ENCODE results near the gene MMD.
A peak's percentile ranks its signal among the peaks of the same experiment; 100 is the strongest.
"Not testable (repeated sequence)": the region's sequence is repeated elsewhere in the genome, so short reads cannot be mapped to it uniquely, and the experiment has no call there.

The MMD gene

DNA sequence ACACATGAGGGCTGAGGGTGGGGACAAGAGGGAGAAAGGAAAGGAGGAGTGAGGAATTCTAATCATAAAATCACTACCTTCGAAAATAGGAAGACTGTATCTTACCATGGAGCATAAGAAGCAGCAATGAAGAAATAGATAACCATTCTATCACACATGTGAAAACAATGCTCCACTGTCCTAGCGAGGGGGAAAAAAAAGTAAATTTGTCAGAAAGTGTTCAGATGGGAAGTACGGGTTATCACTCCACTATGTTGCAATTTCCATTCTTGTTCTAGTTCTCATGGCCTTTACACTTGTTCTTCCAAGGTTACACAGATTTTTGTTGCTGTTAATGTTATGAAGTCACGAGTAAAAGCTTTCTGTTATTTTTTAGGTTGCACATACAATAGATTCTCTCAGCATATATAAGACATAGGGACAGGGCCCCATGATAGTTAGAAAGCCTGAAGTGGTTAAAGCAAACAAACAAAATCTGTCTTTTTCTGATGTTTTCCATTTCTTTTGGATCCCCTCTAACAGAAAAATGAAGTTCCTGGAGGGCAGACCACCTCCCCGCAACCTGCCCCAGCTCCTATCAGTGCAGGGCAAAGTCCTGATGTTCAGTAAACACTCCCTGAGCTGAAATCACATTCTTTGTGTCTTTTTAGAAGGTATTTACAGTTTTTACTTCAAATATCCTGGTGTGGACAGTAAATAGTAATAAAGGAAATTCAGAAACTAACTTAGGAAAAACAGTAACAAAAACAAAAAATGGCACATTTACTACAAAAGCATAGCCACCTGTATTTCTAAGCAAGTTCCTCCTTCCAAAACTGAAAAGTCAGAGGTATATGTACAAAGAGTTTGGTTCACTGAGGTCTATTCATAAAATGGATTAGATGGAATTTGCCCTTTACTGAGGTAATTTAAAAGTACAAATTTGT, 13.7 kb downstream of the MMD start:
- intact Hi-C loops (cut with DNase I) = no loop called here
- DNase-seq = no peak

DNA sequence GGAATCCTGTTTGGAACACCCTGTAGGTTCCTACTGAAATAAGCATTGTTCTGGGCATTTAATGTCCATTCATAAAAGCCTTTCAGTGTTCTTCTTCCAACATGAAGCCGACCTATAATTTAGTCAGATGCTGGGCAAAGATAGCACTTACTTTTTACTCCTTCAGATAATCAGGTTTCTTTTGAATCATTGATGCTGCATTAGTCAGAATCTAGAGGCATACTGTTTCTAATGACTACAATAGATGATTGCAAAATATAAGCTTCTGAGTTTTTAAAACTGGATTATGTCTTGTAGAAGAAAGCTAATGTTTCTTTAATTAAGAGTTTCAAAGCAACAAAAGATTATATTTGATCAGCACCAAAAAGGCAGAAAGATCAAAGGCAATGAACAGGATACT, 16.0 kb downstream of the MMD start:
- no peak for DNase-seq
- intact Hi-C loops (cut with DNase I) = no loop called here

DNA sequence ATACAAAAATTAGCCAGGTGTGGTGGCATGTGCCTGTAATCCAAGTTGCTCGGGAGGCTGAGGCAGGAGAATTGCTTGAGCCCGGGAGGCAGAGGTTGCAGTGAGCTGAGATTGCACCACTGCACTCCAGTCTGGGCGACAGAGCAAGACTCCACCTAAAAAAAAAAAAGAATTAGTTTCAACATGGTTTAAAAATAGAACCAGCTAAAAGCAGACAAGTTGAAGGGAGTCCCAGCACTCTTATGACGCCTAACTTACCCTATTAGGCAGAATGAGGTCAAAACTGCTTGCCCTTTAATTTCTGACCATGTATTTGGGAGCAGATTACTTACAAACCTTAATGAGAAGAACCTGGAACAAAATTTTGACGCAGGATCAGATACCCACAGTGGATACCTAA, 17.4 kb downstream of the MMD start:
- intact Hi-C loops (cut with DNase I); DNase-seq: not testable (repeated sequence)

DNA sequence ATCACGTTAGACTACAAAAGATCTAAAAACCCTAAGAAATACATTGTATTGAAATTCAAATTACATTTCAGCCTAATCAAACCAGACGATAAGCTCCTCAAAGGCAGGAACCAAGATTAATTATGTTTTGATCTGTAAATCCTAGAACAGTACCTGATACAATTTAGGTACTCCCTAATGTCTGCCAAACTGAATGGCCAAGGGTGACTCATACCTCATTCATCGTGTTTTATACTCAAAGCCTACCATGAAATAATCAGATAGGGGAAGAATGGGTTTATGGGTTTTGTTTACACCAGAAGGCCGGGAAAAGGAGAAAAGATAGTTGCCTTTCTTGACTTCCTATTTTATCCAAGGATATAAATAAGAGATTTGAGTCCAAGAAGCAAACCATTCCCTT, 19.3 kb downstream of the MMD start:
- DNase-seq = no peak
- intact Hi-C loops (cut with DNase I) = no loop called here

DNA sequence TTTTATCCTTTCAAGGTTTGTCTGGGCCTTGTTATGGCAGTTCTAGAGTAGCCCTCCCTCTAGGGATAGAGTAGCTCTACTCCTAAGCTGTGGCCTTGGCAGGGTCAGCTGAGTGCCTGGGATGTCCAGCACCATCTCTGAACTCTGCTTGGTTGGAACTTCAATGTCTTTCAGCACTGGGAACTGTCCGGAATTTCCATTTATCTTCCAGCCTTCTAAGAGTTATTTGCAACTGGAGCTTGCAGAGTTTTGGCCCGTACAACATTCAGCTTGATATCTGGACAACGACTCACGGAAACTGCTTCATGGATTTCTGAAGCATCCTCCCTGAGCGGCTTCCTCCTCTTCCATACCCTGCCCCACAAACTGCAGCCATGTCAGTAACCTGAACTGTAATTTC, 22.9 kb downstream of the MMD start:
- intact Hi-C loops (cut with DNase I) = no loop called here
- DNase-seq = no peak

DNA sequence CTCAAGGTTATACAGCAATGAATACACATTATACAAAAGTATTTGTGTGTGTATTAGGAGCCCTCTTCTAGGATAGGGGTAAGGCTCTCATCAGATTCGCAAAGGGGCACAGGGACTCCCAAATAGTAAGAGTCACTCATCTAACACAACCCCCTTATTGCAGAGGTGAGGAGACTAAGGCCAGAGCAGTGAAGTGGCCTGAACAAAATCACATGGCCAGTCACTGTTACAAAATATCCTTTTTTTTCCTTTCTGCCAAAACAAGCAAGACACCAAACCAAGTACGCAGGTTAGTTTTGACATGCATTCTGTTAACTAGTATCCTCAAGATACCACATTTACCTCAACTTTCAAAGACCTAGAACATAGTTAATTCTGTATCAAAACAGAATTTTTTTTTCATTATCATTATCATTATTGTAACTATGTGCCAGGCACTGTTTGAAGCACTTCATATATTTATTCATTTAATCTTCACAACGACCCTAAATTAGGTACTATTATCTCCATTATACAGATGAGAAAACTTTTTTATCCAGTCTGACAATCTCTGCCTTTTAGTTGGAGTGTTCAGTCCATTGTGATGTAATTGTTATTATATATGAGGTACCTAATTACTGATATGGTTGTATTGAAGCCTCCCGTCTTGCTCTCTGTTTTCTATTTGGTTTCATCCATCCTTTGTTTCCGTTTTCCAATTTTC, 25.7 kb downstream of the MMD start:
- DNase-seq = no peak
- intact Hi-C loops (cut with DNase I) = no loop called here

DNA sequence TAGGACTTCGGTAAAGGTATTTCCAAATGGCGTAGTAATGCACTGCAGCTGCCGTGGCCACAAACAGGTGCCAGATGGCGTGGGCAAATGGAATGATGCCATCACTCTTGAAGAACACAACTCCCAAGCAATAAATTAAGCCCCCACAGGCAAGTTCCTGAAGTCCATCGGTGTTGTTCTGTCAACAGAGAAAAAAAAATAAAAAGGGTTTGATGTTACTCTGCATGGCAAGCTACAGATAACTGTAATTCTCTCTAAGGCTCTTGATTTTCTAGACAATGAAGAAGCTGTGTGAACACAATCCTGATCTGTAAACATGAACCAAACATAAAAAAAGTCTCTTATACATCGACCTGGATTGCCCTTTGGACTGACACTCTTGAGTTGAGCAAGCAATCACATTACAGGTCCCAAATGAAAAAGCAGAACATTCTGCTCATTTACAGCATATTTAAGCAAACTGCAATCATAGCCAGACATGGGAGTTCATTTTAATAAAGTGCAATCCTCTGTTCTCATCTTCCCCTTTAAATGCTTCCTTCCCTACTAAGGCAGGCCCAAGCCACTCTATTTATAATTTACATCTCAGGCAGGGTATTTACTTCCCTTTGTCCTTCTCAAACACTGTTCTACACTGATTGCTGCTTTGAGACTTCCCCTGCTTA, 27.1 kb downstream of the MMD start:
- intact Hi-C loops (cut with DNase I) = no loop called here
- DNase-seq = no peak

DNA sequence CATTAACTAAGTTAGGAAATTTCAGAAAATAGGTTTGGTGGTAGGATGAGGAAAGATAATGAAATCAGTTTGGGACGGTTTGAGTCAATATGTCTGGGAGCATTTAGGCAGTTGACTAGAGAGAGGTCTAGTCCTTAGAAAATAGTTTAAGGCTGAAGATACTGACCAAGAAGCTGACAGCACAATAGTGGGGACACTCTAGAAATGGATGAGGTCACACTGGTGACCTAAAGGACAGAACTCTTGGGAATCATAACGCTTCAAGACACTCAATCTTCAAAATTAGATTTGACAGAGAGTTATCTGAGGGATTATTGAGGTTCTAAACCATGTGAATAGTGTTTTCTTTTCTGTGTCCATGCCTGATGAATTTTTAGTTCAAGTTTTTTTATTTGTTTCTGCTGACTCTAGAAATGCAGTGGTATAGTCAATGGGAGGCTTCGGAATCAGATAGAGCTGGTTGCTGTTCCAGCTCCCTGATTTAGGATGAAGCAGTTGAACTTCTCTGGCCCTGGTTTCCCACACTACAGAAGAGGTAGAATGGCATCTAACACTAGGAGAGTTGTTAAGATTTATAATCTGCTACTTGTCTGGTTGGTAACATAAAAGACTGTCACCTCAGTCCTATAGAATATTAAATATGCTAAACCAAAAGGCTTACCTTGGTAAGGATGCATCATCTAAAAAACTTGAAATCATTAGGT, 29.7 kb downstream of the MMD start:
- intact Hi-C loops (cut with DNase I) = no loop called here
- DNase-seq = no peak

DNA sequence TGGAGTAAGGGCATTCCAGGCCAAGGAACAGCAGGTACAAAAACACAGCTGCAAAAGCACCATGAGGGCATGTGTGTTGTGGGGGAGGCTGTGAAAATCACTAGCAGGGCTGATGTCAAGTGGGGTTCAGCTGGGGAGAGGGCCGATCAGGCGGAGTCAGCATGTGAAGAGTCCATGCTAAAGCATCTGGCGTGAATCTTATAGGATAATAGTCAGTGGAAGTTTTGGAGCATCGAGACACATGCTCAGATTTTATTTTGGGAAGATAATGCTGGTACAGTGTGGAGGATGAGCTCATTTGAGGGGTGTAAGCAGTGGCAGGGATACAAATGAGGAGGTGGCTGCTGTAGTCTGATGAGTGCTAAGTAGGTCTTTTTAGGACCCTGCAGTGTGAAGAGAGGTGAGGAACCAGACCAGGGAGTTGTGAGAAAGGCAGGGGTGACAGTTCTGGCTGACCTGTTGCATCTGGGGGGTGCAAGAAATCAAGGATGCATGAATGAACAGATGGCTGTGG, 30.3 kb downstream of the MMD start:
- DNase-seq = peak in 36 of 42 donors; percentile 6 to 74 (median 30)
- intact Hi-C loops (cut with DNase I) = no loop called here

DNA sequence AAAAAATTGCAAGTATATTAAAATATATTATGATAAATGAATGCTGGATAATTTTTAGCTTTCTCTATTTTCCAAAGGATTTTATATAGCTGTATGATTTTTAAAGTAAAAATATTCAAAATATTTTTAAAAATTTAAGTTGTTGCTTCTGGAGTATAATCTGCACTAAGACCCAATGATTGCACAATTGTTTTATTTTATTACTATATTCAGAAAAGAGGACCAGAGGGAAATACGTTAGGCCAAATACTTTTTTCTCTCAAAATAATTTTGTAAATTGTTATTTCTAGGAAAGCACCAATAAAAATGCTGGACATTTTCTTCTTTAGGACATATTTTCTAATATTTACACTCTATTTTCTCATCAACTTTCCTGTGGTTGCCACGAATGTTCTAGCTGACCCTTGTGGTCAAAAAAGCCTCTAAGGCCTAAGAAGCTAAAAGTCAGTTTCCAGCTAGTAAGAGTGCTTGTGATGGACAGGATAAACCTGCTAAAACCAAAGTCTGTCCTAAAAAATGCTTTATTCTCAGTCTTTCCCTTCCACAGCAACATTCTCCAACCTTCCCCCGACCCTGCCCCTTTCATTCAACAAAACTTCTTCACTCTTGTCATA, 31.2 kb downstream of the MMD start:
- intact Hi-C loops (cut with DNase I) = no loop called here
- DNase-seq = no peak

DNA sequence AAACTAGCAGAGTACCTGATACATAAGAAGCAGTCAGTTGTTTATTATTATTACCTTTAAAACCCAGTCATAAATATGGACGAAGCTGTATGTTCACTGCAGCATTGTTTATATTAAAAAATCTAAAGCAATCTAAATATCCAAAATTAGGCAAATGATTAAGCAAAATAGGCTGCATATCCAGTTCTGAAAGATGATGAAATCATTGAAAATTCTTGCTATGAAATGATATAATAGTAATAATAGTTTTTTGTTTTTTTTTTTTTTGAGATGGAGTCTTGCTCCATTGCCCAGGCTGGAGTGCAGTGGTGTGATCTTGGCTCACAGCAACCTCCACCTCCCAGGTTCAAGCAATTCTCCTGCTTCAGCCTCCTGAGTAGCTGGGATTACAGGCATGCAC, 31.9 kb downstream of the MMD start:
- DNase-seq; intact Hi-C loops (cut with DNase I): not testable (repeated sequence)

DNA sequence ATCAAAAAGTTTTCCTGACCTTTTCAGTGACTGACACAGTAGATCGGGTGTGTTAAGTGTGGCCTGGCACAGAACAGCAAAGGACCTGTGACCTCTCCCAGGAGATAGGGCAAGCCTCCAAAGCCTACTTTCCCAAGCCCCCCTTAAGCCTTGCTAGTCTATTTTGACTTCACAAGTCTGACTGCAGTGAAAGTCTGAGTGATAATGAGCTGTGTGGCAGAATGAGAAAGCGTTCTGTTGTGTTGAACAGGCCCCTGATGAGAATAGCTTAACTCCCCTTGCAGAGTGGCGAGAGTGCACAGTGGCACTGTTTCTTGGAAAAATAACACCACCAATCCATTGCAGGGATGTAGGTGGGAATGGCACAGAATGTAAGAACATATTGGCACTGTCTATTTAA, 32.8 kb downstream of the MMD start:
- intact Hi-C loops (cut with DNase I) = no loop called here
- DNase-seq = peak in 16 of 42 donors; percentile 8 to 48 (median 21)

DNA sequence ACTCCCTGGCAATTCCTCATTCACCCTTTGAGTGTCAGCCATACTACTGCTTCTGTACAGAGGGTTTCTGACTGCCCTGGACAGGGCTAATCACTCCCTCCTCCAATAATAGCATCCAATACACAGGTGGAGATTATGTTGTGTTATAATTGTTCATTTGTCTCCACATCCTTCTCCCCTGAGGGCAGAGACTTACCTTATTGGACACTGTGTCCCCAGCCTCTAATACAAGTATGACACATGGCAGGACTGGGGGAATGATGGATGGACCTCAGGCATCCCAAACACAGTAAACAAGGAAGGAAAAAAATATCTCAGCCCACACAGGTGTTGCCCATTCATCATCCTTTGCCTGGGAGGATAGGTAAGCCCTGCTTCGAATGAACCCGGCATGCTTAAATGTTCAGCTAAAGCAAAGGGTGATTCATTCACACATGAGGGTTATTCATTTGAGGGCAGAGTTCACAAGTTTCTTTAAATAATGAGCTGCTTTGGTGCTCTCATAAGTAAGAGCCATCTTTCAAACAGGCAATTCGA, 34.8 kb downstream of the MMD start:
- DNase-seq = no peak
- intact Hi-C loops (cut with DNase I) = no loop called here

DNA sequence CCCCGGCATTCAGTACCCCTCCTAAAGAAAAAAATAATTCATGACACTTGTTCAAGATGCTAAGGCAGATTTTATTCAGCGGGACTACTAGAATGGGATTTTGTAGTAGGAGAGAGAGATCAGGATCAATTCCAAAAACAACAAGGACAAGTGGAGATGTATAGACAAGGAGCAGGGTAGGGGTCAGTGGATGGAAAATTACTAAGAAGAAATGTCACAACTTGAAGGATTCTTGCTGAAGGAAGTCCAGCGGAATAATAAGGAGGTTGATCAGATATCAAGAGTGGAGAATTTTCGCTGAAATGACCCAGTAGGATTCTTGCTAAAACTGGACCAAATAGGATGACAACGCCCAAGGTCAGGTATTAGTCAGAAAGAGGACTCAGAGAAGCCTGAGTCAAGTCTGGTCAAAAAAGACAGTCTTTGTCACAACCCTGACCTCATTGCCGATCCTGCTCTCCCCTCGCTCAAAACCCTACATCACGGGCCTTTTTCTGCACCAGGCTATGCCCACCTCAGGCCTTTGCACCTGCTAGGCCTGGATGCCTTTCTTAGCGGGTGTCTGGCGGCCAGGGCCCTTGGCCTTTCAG, 36.9 kb downstream of the MMD start:
- intact Hi-C loops (cut with DNase I) = no loop called here
- no peak for DNase-seq

DNA sequence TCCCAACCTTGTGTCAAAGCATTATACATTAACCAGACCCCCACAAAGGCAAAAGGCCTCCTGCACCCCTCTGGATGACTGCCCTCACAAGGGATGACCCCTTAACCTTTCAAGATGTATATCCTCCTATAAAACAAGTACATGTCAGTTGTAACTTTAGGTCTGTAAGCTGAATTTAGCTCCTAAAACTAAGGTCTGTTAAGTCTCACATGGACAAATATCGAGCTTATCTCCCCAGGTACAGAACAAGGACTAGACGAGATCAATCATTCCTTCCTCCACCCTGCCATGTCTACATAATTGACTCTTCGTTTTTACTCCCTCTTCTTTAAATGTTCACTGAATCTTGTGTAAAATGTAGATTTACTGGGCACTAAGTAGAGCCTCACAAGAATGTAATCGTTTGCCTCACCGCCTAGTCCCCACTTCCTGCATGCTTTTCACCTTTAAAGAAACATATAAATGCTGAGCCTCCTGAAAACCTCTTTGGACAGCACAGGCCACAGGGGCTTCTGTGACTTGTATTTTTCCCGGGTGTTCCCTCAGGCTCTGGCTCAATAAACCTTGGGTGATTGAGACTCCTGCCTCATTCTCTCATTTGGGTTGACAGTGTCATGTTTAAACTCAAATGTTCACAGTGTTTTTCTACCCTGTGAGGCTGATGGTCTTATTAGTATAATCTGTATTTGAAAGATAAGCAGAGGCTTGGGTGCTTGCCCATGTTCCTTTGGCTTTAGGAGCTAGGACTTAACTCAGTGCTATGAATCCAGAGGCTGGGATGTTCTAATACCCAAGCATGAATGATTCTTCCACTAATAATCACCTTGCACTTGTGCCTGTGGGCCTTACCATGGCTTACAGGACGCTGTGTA, 37.6 kb downstream of the MMD start:
- intact Hi-C loops (cut with DNase I) = no loop called here
- DNase-seq = no peak

DNA sequence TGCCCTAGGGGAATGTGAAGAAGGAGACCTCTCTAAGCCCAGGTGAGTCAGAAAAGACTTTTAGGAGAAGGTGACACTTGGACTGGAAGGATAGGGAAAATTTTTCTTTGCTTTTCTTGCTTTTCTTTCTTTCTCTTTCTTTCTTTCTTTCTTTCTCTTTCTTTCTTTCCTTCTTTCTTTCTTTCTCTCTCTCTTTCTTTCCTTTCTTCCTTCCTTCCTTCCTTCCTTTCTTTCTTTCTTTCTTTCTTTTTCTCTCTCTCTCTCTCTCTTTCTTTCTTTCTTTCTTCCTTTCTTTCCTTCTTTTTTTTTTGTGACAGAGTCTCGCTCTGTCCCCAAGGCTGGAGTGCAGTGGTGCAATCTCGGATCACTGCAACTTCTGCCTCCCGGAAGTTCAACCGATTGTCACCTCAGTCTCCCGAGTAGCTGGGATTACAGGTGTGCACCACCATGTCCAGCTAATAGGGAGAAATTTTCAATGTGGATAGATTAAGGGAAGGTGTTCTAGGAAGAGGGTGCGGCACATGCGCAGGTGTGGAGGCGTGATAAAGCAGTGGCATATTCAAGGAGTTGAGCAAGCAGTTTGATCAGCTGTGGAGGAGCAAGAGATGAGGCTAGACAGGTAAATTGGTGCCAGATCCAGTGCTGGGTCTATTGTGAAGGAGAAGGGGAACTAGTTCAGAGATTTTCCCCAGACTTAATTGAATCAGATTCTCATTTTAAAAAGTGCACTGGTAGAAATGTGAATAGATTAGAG, 40.4 kb downstream of the MMD start:
- DNase-seq = peak in 20 of 42 donors; percentile 4 to 64 (median 22)
- intact Hi-C loops (cut with DNase I) = no loop called here

Data from head of caudate nucleus (tissue), 42 donors.